ENCODE data around the gene HOXB4. TPM values are rescaled to one million over a fixed set of nuclear protein-coding genes. Genes with fewer than 3 reads are reported as not detected.

The HOXB4 gene
- total and polyA plus RNA-seq, 10 of the 15 experiments (the other 5 are each of a cell fraction or from before 2014, with no cell fraction given), result 0.35 to 5.8 (median 3.0) TPM

GRCh38 chr17:48576479-48577309 lies 1.5 kb downstream of the HOXB4 start:
- H3K27ac ChIP-seq (ENCODE audit: control insufficient read depth, insufficient read depth), result no peak overlapping the region
- H3K36me3 ChIP-seq (ENCODE audit: control insufficient read depth in 2 of 2, insufficient read depth in 2 of 2, low read length in 1 of 2), result no peaks in the 10 kb centered on the region
- no TSS peak for BruUV-seq (replicated peaks)
- FAIRE-seq, result no peak
- peak overlapping the region; percentile 77 for H3K9ac ChIP-seq (ENCODE audit: control insufficient read depth, insufficient read depth, low read length)
- 36% methylated on average over 29 of the region's 43 CpGs for WGBS (ENCODE audit: insufficient coverage, insufficient replicate concordance, low lambda C conversion rate, missing lambda C conversion rate)
- TF ChIP-seq SMAD5 (IDR thresholded peaks at IDR 0.05; ENCODE audit: low read depth) (no peak), EGR1 (IDR thresholded peaks at IDR 0.05; ENCODE audit: borderline replicate concordance in 1 of 2, low read depth in 2 of 2, low read length in 2 of 2) (peak in 1 of 2 experiments; percentile 59; a peak in 1 of 3 replicates)
- no peaks in the 10 kb centered on the region for H3K9me3 ChIP-seq (replicated peaks; ENCODE audit: control insufficient read depth, insufficient read depth, low read length)
- ChIA-PET POLR2A (interaction anchor here (0.6 to 1.0 kb wide), 2 partner anchors 54 to 529 kb away, joined by 3 to 5 read pairs; partner anchors contain the start of gene NFE2L1), RAD21 (ENCODE audit: unreplicated experiment) (interaction anchor here (0.9 to 1.9 kb wide), 3 partner anchors 35 to 85 kb away, joined by 4 to 6 read pairs (median 4); no protein-coding TSS in a partner anchor), CTCF (interaction anchor here (1.0 kb wide), 1 partner anchor 313 kb away, joined by 4 read pairs; no protein-coding TSS in a partner anchor), SMC1A (ENCODE audit: uncharacterized antibody, unreplicated experiment) (interaction anchor here (1.1 to 2.7 kb wide), 2 partner anchors 30 to 84 kb away, joined by 3 to 6 read pairs; no protein-coding TSS in a partner anchor)
- H3K4me1 ChIP-seq (ENCODE audit: control insufficient read depth, insufficient read depth, low read length), result peaks cover 20% of the 10 kb centered on the region
- H4K20me1 ChIP-seq (ENCODE audit: control insufficient read depth, insufficient read depth), result no peaks in the 10 kb centered on the region
- no peak for DNase-seq (ENCODE audit: low read depth, low spot score)
- peak overlapping the region; percentile 92 for H3K4me2 ChIP-seq (ENCODE audit: control insufficient read depth, insufficient read depth)
- intact Hi-C loops (cut with micrococcal nuclease; ENCODE audit: unreplicated experiment) (no loop called here), in situ Hi-C loops (cut with MboI) (no loop called here)
- ATAC-seq, result no peak
- peaks cover 7% of the 10 kb centered on the region for H3K79me2 ChIP-seq (ENCODE audit: control insufficient read depth, insufficient read depth, low read length)
- no peak overlapping the region for H2AFZ ChIP-seq (ENCODE audit: control insufficient read depth, low read depth, low read length)
- H3K27me3 ChIP-seq (replicated peaks in 1 of 2; ENCODE audit: control insufficient read depth in 2 of 2, insufficient read depth in 2 of 2, low read length in 1 of 2), result no peaks in the 10 kb centered on the region
- peak overlapping the region; percentile 73 for H3K4me3 ChIP-seq

GRCh38 chr17:48575673-48576478 lies 2.3 kb downstream of the HOXB4 start:
- Histone ChIP-seq H2AFZ (ENCODE audit: control insufficient read depth, low read depth, low read length) (no peak overlapping the region), H3K79me2 (ENCODE audit: control insufficient read depth, insufficient read depth, low read length) (peaks cover 7% of the 10 kb centered on the region), H3K4me1 (ENCODE audit: control insufficient read depth, insufficient read depth, low read length) (peaks cover 13% of the 10 kb centered on the region), H3K27me3 (replicated peaks in 1 of 2; ENCODE audit: control insufficient read depth in 2 of 2, insufficient read depth in 2 of 2, low read length in 1 of 2) (no peaks in the 10 kb centered on the region), H3K27ac (ENCODE audit: control insufficient read depth, insufficient read depth) (no peak overlapping the region), H3K4me2 (ENCODE audit: control insufficient read depth, insufficient read depth) (peak overlapping the region; percentile 29; the same call in 1 of the 2 replicates), H3K36me3 (ENCODE audit: control insufficient read depth in 2 of 2, insufficient read depth in 2 of 2, low read length in 1 of 2) (no peaks in the 10 kb centered on the region), H3K9ac (ENCODE audit: control insufficient read depth, insufficient read depth, low read length) (no peak overlapping the region), H3K9me3 (replicated peaks; ENCODE audit: control insufficient read depth, insufficient read depth, low read length) (no peaks in the 10 kb centered on the region), H3K4me3 (no peak overlapping the region; the same call in 1 of the 2 replicates), H4K20me1 (ENCODE audit: control insufficient read depth, insufficient read depth) (no peaks in the 10 kb centered on the region)
- RAD21 ChIA-PET (ENCODE audit: unreplicated experiment), result interaction anchor here (1.9 kb wide), 1 partner anchor 70 kb away, joined by 6 read pairs; no protein-coding TSS in a partner anchor
- no peak for DNase-seq (ENCODE audit: low read depth, low spot score)
- no peak for TF ChIP-seq ZBTB4 (CRISPR knock-in tag; IDR thresholded peaks at IDR 0.05)
- TF ChIP-seq MLLT1 (IDR thresholded peaks at IDR 0.05), result peak; percentile 81
- TF ChIP-seq YBX1 (IDR thresholded peaks at IDR 0.05), result no peak
- TF ChIP-seq EED (IDR thresholded peaks at IDR 0.05; ENCODE audit: low read depth), result no peak
- SMC1A ChIA-PET (ENCODE audit: uncharacterized antibody, unreplicated experiment), result interaction anchor here (1.1 to 2.7 kb wide), 2 partner anchors 29 to 83 kb away, joined by 3 to 6 read pairs; no protein-coding TSS in a partner anchor
- POLR2A ChIA-PET, result no interaction called here
- intact Hi-C loops (cut with micrococcal nuclease; ENCODE audit: unreplicated experiment), result no loop called here
- in situ Hi-C loops (cut with MboI), result no loop called here
- CTCF ChIA-PET, result no interaction called here
- TSS peak; percentile 70 for BruUV-seq (replicated peaks)
- 88% methylated on average over 22 of the region's 22 CpGs for WGBS (ENCODE audit: insufficient coverage, insufficient replicate concordance, low lambda C conversion rate, missing lambda C conversion rate)
- ATAC-seq, result no peak
- FAIRE-seq, result no peak

Measured in GM12878 (cell line).